ENCODE measurements around the gene COMMD6.

GRCh38 chr13:75585153-75585552, 47.5 kb upstream of the COMMD6 start:
- TF ChIP-seq POLR2A (conservative IDR thresholded peaks at IDR 0.05) (no peak), ARID1B (IDR thresholded peaks at IDR 0.05) (no peak), CTCF (IDR thresholded peaks at IDR 0.05 in 2 of 3, conservative IDR thresholded peaks at IDR 0.05 in 1 of 3; ENCODE audit: insufficient read depth in 2 of 3, low read depth in 1 of 3, low read length in 3 of 3) (no peak)

All from K562 (cell line).